Suprapubic skin (tissue), 3 donors: ENCODE measurements around the gene AK3.

ENCODE experiments used
- EP300 ChIP-seq: sonication (generic); formaldehyde crosslinking; IDR thresholded peaks from one replicate; pipeline ENCODE4 v1.6.1; 2017; ENCODE audit warnings: antibody characterized with exemption
- POLR2A ChIP-seq, 2 donors: fragments of 450-650 bp; IDR thresholded peaks; one replicate each; pipeline ENCODE4 v1.6.1; 2017; ENCODE audit warnings: antibody characterized with exemption in 2 of 2, mild to moderate bottlenecking in 2 of 2, moderate library complexity in 2 of 2
- TF ChIP-seq, protein P1 (sequence below), 2 donors: fragments of 200-600 bp in 1 of 2; fragments of 450-650 bp in 1 of 2; sonication (generic) in 1 of 2; IDR thresholded peaks; one replicate each; pipeline ENCODE4 v1.5.1; 2016 to 2019; ENCODE audit warnings: antibody characterized with exemption in 2 of 2, mild to moderate bottlenecking in 1 of 2, moderate library complexity in 1 of 2

DNA sequence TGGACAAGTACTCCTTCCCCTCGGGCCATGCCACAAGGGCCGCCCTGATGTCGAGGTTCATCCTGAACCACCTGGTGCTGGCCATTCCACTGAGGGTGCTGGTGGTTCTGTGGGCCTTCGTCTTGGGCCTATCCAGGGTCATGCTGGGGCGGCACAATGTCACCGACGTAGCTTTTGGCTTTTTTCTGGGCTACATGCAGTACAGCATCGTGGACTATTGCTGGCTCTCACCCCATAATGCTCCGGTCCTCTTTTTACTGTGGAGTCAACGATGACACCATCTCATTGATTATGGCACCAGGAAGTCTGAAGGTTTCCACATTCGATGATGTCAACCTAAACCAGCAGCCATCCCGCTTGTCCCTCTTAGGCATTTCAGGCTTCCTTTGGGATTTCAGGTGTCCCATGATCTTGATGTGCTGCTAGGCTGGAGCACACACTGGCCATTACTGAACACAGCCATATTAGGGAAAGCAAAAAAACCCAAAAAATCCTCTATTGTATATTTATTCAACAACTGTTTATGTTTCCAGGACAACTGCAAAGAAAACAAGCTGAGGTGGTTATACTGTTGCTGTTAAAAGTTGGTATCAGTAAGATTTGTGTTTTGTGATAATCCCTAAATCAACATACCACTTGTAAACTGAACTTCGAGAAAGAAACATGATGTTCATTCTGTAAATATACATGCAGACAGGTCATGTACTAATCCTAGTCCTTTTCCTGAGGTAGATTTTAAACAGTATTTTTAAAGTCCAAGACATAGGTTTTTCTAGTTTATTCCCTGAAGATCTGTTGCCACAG lies 77.8 kb downstream of the AK3 start:
- TF ChIP-seq, protein P1, sequence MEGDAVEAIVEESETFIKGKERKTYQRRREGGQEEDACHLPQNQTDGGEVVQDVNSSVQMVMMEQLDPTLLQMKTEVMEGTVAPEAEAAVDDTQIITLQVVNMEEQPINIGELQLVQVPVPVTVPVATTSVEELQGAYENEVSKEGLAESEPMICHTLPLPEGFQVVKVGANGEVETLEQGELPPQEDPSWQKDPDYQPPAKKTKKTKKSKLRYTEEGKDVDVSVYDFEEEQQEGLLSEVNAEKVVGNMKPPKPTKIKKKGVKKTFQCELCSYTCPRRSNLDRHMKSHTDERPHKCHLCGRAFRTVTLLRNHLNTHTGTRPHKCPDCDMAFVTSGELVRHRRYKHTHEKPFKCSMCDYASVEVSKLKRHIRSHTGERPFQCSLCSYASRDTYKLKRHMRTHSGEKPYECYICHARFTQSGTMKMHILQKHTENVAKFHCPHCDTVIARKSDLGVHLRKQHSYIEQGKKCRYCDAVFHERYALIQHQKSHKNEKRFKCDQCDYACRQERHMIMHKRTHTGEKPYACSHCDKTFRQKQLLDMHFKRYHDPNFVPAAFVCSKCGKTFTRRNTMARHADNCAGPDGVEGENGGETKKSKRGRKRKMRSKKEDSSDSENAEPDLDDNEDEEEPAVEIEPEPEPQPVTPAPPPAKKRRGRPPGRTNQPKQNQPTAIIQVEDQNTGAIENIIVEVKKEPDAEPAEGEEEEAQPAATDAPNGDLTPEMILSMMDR (IDR thresholded peaks at IDR 0.05): no peak
- TF ChIP-seq POLR2A (IDR thresholded peaks at IDR 0.05) (no peak), EP300 (no peak)
